Common myeloid progenitor, CD34-positive (primary cell): ENCODE measurements around the gene UBE2K.
"Not testable (repeated sequence)": the region's sequence is repeated elsewhere in the genome, so short reads cannot be mapped to it uniquely, and the experiment has no call there.

Experiments used
- CTCF ChIA-PET: fragments of 350-600 bp; sonication (Branson Sonifier 250); formaldehyde crosslinking; loops from one replicate; lab custom pipeline; 2021; ENCODE audit warnings: antibody characterized with exemption; lab: Charles Lee
- POLR2A ChIA-PET: fragments of 350-600 bp; sonication (Branson Sonifier 250); formaldehyde crosslinking; loops from one replicate; lab custom pipeline; 2021; ENCODE audit warnings: antibody characterized with exemption; lab: Charles Lee
- DNase-seq, 3 donors: peaks; one replicate each; pipeline versions ENCODE4 v3.0.0 to v3.0.0-alpha.2; 2013
- H3K27ac ChIP-seq, 2 experiments: 1 replicate in 1 of 2; 2 replicates in 1 of 2; pipeline ENCODE4 v1.7.0; 2013; ENCODE audit warnings: inconsistent platforms in 2 of 2, low read length in 2 of 2, mild to moderate bottlenecking in 2 of 2, low read depth in 1 of 2, moderate library complexity in 1 of 2; ENCODE audit not compliant: severe bottlenecking in 2 of 2, insufficient read depth in 1 of 2, poor library complexity in 1 of 2
- H3K27me3 ChIP-seq, 5 experiments: replicated peaks in 2 of 5; 1 replicate in 3 of 5; 2 replicates in 2 of 5; pipeline versions ENCODE4 v1.6.1 to v1.7.0; 2013; ENCODE audit warnings: low read length in 4 of 5, mild to moderate bottlenecking in 2 of 5, moderate library complexity in 2 of 5, inconsistent platforms in 1 of 5; ENCODE audit not compliant: insufficient read depth in 5 of 5, control insufficient read depth in 4 of 5
- H3K36me3 ChIP-seq, 4 experiments: 1 replicate in 2 of 4; 2 replicates in 2 of 4; pipeline versions ENCODE4 v1.6.1 to v1.7.0; 2013; ENCODE audit warnings: low read length in 3 of 4, control low read depth in 1 of 4, mild to moderate bottlenecking in 1 of 4; ENCODE audit not compliant: control insufficient read depth in 4 of 4, insufficient read depth in 4 of 4
- H3K4me1 ChIP-seq, 4 experiments: 1 replicate in 3 of 4; 2 replicates in 1 of 4; pipeline versions ENCODE4 v1.6.1 to v1.7.1; 2013; ENCODE audit warnings: low read length in 3 of 4, mild to moderate bottlenecking in 3 of 4, control low read depth in 1 of 4, inconsistent platforms in 1 of 4, moderate library complexity in 1 of 4; ENCODE audit not compliant: control insufficient read depth in 4 of 4, insufficient read depth in 4 of 4; ENCODE audit errors: control extremely low read depth in 1 of 4
- H3K4me3 ChIP-seq, 7 experiments: 1 replicate in 4 of 7; 2 replicates in 3 of 7; pipeline versions ENCODE4 v1.5.1 to v1.7.0; 2013; ENCODE audit warnings: mild to moderate bottlenecking in 7 of 7, low read length in 6 of 7, moderate library complexity in 6 of 7, inconsistent platforms in 2 of 7, low read depth in 2 of 7, control low read depth in 1 of 7; ENCODE audit not compliant: insufficient read depth in 4 of 7, control insufficient read depth in 1 of 7; ENCODE audit errors: extremely low read depth in 1 of 7
- H3K9me3 ChIP-seq, 5 experiments: 1 replicate in 4 of 5; 2 replicates in 1 of 5; pipeline versions ENCODE4 v1.6.1 to v1.7.1; 2013; ENCODE audit warnings: low read length in 4 of 5, mild to moderate bottlenecking in 2 of 5, inconsistent platforms in 1 of 5, low read depth in 1 of 5, moderate library complexity in 1 of 5; ENCODE audit not compliant: control insufficient read depth in 4 of 5, insufficient read depth in 2 of 5; ENCODE audit errors: control extremely low read depth in 1 of 5
- WGBS: methylation state at CpG from one replicate; pipeline ENCODE4 v1.1.5; 2013; ENCODE audit not compliant: insufficient coverage; 5-methylcytosine and 5-hydroxymethylcytosine counted together

The UBE2K gene

GRCh38 chr4:39714166-39714565 is 16.2 kb downstream of the UBE2K start:
- H3K27me3 ChIP-seq = no peaks in the 10 kb centered on the region
- peaks cover 0 to 4% (median 1%) of the 10 kb centered on the region in 4 experiments for H3K36me3 ChIP-seq
- H3K9me3 ChIP-seq = no peaks in the 10 kb centered on the region
- CTCF ChIA-PET = interaction anchor here (0.8 to 1.2 kb wide), 3 partner anchors 10 to 16 kb away, joined by 3 to 4 read pairs (median 3); partner anchors contain the start of gene UBE2K
- H3K27ac ChIP-seq = no peak overlapping the region
- POLR2A ChIA-PET = interaction anchor here (1.0 kb wide), 1 partner anchor 17 kb away, joined by 3 read pairs; no protein-coding TSS in a partner anchor
- H3K4me3 ChIP-seq = no peak overlapping the region
- peak in 2 of 3 donors; percentile 27 to 29 for DNase-seq
- peaks cover 6 to 27% (median 18%) of the 10 kb centered on the region in 4 experiments for H3K4me1 ChIP-seq
- WGBS = 100% methylated on average over 1 of the region's 3 CpGs

GRCh38 chr4:39715788-39716187 is 17.9 kb downstream of the UBE2K start:
- POLR2A ChIA-PET = no interaction called here
- H3K27ac ChIP-seq = no peak overlapping the region
- H3K27me3 ChIP-seq = no peaks in the 10 kb centered on the region
- H3K36me3 ChIP-seq = peaks cover 0 to 4% (median 1%) of the 10 kb centered on the region in 4 experiments
- no peak overlapping the region for H3K4me3 ChIP-seq
- 100% methylated on average over 1 of the region's 3 CpGs for WGBS
- no peak for DNase-seq
- CTCF ChIA-PET = no interaction called here
- peaks cover 6 to 21% (median 17%) of the 10 kb centered on the region in 4 experiments for H3K4me1 ChIP-seq
- no peaks in the 10 kb centered on the region for H3K9me3 ChIP-seq

- Histone ChIP-seq H3K27me3 (no peaks in the 10 kb centered on the region), H3K4me1 (peaks cover 6 to 21% (median 17%) of the 10 kb centered on the region in 4 experiments), H3K36me3 (peaks cover 0 to 4% (median 1%) of the 10 kb centered on the region in 4 experiments), H3K4me3 (no peak overlapping the region), H3K9me3 (no peaks in the 10 kb centered on the region), H3K27ac (no peak overlapping the region)
- no peak for DNase-seq
- WGBS = 98% methylated on average over 11 of the region's 11 CpGs
- POLR2A ChIA-PET = no interaction called here
- CTCF ChIA-PET = interaction anchor here (0.6 kb wide), 1 partner anchor 1130 kb away, joined by 3 read pairs; no protein-coding TSS in a partner anchor
These were observed 18.4 kb downstream of the UBE2K start for GRCh38 chr4:39716356-39716755.

- H3K4me3 ChIP-seq, H3K27ac ChIP-seq, H3K9me3 ChIP-seq, H3K27me3 ChIP-seq, DNase-seq, H3K36me3 ChIP-seq, POLR2A ChIA-PET: not testable (repeated sequence)
- peaks cover 6 to 21% (median 17%) of the 10 kb centered on the region in 4 experiments for H3K4me1 ChIP-seq
- CTCF ChIA-PET = interaction anchor here (1.2 kb wide), 1 partner anchor 79 kb away, joined by 3 read pairs; the partner anchor contains the start of gene SMIM14
- 100% methylated on average over 1 of the region's 19 CpGs for WGBS
These were observed 19.8 kb downstream of the UBE2K start for GRCh38 chr4:39717743-39718142.

- DNase-seq = no peak
- peaks cover 6 to 18% (median 14%) of the 10 kb centered on the region in 4 experiments for H3K4me1 ChIP-seq
- no peak overlapping the region for H3K4me3 ChIP-seq
- peaks cover 0 to 5% (median 1%) of the 10 kb centered on the region in 4 experiments for H3K36me3 ChIP-seq
- H3K27me3 ChIP-seq = no peaks in the 10 kb centered on the region
- no peak overlapping the region for H3K27ac ChIP-seq
- 95% methylated on average over 27 of the region's 33 CpGs for WGBS
- H3K9me3 ChIP-seq = no peaks in the 10 kb centered on the region
- CTCF ChIA-PET = interaction anchor here (1.2 kb wide), 1 partner anchor 80 kb away, joined by 3 read pairs; the partner anchor contains the start of gene SMIM14
- POLR2A ChIA-PET = no interaction called here
These were observed 20.7 kb downstream of the UBE2K start for GRCh38 chr4:39718366-39719323.

GRCh38 chr4:39719804-39720580 is 22.1 kb downstream of the UBE2K start:
- POLR2A ChIA-PET = no interaction called here
- DNase-seq = no peak
- CTCF ChIA-PET = no interaction called here
- Histone ChIP-seq H3K4me3 (no peak overlapping the region), H3K27ac (no peak overlapping the region), H3K9me3 (no peaks in the 10 kb centered on the region), H3K36me3 (peaks cover 0 to 3% (median 0%) of the 10 kb centered on the region in 4 experiments), H3K27me3 (no peaks in the 10 kb centered on the region), H3K4me1 (peaks cover 0 to 12% (median 9%) of the 10 kb centered on the region in 4 experiments)
